HG03521 (cell line): ENCODE data around the gene ORM2.
"Not testable (repeated sequence)": the region's sequence is repeated elsewhere in the genome, so short reads cannot be mapped to it uniquely, and the experiment has no call there.

Experiments
- ATAC-seq: cut with Tn5 transposase; IDR thresholded peaks from one replicate; pipeline ENCODE4 v1.9.1; 2021; ENCODE audit warnings: mild to moderate bottlenecking, moderate library complexity; ENCODE audit not compliant: unreplicated experiment

ORM2 gene

GRCh38 chr9:114330636-114331035 lies 967 bp downstream of the ORM2 start:
- no peak for ATAC-seq

- not testable (repeated sequence) for ATAC-seq
Measured at GRCh38 chr9:114331229-114332195, 1.8 kb downstream of the ORM2 start.

DNA sequence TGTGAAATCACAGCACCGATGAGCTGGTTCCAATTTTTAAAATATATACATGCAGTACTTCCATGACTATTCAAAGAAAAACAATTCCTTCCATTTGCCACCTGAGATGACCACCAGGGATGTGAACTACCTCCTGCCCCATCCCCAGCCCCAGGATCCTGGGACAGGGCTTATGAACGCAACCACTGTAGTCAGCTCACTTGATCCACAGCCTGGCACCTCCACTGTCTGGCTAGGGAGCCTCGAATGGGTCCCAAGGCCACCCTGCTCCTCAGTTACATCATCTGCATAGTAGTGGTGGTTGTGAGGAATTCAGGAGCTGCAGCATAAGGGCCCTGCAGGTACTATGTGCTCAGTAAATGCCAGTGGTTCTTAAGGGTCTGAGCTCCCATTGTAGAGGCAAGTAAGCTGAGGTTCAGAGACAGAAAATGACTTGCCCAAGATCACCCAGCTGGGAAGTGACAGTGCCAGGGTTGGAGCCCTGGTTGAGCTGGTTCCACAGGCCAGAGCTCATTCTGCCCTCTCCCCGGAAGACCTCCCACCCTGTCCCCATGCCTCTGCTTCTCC lies 2.9 kb downstream of the ORM2 start:
- not testable (repeated sequence) for ATAC-seq

GRCh38 chr9:114333718-114334117 lies 4.0 kb downstream of the ORM2 start:
- not testable (repeated sequence) for ATAC-seq

GRCh38 chr9:114334490-114334889 lies 4.8 kb downstream of the ORM2 start:
- ATAC-seq: no peak

- ATAC-seq: no peak
Measured at GRCh38 chr9:114335745-114336144, 6.1 kb downstream of the ORM2 start.

GRCh38 chr9:114336157-114336556 lies 6.5 kb downstream of the ORM2 start:
- ATAC-seq: no peak

- no peak for ATAC-seq
Measured at GRCh38 chr9:114336699-114337395, 7.2 kb downstream of the ORM2 start.

- no peak for ATAC-seq
Measured at GRCh38 chr9:114338187-114338586, 8.5 kb downstream of the ORM2 start.

DNA sequence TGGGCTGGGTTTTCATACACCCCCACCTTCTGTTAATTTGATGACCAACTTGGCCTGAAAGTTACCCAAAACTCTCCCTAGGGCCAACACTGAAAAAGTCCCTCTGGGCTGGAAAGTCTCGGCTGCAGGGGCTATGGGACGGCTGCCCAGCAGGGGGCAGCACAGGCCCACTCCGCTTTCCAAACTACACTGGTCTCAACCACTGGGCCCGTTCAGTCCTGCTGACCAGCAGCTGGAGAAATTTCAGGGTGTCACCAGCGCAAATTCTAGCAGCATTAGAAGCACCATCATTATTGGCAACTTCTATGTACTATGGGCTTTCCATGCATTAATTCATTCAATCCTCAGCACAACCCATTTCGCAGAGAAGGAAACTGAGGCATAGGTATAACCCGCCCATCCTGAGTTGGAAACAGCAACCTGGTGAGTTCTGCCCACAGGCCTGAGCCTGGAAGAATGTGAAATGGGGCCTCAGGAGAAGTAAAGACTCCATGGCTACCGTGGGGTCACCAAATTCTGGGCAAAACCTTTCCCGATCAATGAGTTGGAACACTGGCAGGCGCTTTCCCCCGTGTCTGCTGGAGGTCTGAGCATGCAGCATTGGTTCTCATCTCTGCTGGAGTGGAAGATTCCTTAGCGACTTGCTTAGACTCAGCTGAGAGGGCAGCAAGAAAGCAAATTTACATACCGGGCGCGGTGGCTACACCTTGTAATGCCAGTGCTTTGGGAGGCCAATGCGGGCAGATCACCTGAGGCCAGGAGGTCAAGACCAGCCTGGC lies 9.7 kb downstream of the ORM2 start:
- ATAC-seq: peak; percentile 49

DNA sequence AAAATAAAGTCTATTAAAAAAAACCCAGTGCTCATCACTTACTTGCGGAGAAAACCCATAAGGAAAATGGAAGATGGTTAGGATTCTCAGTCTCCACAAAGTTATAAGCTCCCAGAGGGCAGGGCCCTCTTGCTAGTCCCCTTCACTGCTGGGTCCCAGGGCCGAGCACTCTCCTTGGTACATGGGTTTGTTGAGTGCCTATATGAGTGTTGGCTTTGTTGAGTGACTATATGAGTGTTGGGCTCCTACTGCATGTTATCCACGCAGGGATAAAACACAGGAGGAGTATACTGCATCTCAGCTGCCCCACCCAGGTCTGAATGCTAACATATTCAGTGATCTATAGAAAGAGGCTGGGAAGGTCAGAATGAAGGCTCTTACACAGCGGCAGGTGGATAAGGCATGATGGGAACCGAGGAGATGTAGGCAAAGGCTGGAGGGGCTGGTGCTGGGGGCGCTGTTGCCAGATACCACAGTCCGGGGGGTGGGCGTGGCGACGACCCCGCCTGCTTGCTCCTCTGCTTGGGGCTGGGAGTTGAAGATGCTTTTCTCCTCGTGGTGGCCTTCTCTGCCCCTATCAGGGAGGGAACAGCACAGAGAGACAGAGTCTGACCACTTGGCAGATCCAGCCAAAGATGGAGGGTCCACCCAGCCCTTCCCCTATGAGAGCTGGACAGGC lies 11.6 kb downstream of the ORM2 start:
- no peak for ATAC-seq

DNA sequence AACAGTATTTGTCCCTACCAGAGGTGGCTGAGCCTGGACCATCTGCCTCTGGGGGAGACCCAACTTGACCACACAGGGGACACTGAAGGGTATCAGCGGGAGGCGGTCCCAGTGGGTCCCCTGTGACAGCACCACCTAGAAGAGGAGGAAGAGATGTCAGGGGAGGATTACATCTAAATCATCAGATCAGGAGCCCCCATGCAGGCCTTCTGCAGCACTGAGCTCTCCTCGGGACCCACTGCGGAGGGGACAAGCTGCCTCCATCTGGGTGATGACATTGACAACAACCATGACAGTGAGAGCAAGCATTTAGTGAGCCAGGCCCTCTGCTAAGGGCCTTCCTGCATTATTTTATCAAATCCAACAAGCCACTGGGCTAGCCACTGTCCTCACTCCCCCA lies 12.3 kb downstream of the ORM2 start:
- no peak for ATAC-seq

DNA sequence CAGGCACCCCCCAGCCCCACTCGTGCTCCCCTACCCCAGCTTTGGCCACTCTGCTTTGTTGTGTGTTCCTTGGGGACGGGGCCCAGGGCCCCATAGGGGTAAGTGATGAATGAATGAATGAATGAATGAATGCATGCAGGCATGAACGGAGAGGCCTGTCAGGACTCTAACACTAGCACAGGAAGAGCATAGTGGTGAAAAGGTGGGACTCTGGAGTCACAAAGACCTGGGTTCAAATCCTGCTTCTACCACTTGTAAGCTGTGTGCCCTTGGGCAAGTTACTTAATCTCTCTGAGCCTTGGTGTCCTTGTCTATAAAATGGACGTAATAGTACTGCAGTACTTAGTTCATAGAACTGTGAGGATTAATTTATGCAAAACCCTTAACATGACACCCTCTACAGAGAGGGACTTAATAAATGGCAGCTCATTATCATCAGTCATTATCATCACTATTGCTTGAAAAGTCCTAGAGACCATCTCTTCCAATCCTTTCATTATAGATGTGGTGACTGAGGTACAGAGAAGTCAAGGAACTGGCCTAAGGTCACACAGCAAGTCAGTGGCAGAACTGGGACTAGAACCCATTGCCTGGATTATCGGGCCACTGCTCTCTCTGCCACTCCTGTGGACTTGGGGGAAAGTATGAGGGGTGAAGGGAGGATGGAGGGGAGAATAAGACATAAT lies 13.2 kb downstream of the ORM2 start:
- no peak for ATAC-seq

- no peak for ATAC-seq
Measured at GRCh38 chr9:114343471-114344187, 14.0 kb downstream of the ORM2 start.

- no peak for ATAC-seq
Measured at GRCh38 chr9:114344188-114344566, 14.5 kb downstream of the ORM2 start.

DNA sequence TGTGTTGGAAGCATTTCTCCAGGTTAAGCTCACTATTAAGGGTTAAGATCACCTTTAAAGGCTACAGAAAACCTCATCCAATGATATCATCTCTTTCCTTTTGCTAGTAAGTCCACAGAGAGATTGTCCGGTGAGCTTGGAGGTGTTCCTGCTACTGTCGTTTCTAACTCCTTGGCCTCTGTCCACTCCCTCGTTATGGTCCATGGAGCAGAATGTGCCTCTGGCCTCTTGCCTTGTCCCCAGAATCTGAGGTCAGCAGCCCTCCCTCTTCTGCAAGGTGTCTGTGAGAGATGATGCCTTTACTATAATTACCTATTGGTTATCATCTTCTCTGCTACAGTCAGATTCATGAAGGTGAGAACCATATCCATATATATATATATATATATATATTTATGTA lies 15.0 kb downstream of the ORM2 start:
- ATAC-seq: no peak

DNA sequence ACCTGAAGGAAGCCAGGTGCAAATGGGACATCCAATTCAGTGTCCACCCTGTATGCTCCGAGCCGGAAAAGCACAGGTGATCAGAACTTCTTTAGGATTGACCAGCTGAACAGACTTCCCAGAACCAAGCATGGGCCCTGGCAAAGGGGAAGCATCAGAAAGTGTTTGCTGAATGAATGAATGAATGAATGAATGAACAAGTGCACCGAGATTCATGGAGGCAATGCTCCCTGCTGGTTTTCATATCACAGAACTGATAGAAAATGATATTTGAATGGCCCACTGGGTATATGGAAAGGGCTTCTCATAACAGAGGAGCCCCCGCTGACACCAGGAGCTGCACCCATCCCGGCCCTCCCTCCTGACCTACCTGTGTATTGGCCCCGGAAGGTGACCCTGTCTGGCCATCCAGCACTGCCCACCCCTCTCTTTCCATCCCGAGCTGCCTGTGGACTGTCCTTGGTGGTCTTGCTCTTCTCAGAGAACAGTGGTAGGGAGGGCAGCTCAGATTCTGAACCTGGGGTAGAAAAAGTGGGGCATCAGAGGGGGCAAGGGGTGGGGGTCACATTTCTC lies 15.9 kb downstream of the ORM2 start:
- no peak for ATAC-seq

DNA sequence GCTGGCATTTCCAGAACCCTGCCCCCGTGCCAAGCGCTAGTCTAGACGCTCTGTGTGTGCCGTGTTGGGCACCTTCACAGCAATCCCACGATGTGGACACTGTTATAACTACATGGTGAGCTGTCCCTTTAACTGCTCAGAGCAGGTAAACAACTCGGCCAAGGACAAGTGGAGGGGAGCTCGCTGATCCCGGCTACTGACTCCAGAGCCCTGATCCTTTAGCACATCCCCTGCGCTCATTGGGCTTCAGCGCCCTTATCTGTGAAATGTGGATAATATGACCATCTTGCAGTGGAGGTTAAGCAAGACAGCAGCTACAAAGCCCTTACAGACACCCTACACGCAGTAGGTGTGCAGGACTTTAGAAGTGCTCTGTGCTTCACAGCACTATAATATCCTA lies 16.5 kb downstream of the ORM2 start:
- ATAC-seq: no peak

DNA sequence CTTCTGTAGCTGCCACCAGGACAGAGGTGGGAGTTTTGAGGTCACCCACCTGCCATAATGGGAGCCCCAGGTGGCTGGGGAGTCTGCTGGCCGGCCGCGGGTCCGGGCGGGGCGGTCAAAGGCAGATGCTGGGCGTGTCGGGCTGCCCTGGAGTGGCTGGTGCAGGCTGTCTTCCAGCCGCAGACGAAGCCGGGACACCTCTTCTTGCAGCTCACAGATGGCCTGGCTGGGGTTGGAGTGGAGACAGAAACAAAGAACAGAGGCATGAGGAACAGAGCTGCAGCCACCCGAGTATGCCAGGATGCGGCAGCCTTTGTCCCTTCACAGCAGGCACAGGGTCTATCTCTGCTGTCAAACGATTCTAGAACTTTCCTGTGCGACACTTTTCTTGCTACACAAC lies 18.0 kb downstream of the ORM2 start:
- ATAC-seq: no peak
